ENCODE results near the gene DAP3.
"Not testable (repeated sequence)": the region's sequence is repeated elsewhere in the genome, so short reads cannot be mapped to it uniquely, and the experiment has no call there.

The DAP3 gene

DNA sequence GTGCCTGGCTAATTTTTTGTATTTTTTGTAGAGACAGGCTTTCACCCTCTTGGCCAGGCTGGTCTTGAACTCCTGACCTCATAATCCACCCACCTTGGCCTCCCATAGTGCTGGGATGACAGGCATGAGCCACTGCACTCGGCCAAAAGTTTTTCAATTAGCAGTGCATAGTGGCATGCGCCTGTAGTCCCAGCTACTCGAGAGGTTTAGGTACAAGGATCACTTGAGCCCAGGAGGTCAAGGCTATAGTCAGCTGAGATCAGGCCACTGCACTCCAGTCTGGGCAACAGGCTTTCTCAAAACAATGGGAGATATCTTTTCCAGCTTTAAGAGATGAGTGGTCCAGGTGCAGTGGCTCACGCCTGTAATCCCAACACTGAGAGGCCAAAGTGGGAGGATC is 30.8 kb downstream of the DAP3 start:
- no peak for DNase-seq

DNA sequence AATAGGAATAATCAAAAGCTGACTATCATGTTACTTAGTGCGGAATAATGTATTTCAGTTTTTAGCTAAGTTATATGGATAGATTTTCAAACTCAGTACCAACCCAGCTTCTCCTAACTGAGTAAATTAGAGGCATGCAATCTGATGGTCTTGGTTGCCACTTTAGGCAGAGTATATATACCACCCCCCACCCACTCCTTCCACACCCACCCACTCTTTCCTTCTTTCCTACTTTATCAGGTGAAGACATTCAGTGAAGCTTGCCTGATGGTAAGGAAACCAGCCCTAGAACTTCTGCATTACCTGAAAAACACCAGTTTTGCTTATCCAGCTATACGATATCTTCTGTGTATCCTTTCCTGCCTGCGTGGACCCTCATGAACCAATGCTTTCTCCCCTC is 36.3 kb downstream of the DAP3 start:
- DNase-seq, result no peak

DNA sequence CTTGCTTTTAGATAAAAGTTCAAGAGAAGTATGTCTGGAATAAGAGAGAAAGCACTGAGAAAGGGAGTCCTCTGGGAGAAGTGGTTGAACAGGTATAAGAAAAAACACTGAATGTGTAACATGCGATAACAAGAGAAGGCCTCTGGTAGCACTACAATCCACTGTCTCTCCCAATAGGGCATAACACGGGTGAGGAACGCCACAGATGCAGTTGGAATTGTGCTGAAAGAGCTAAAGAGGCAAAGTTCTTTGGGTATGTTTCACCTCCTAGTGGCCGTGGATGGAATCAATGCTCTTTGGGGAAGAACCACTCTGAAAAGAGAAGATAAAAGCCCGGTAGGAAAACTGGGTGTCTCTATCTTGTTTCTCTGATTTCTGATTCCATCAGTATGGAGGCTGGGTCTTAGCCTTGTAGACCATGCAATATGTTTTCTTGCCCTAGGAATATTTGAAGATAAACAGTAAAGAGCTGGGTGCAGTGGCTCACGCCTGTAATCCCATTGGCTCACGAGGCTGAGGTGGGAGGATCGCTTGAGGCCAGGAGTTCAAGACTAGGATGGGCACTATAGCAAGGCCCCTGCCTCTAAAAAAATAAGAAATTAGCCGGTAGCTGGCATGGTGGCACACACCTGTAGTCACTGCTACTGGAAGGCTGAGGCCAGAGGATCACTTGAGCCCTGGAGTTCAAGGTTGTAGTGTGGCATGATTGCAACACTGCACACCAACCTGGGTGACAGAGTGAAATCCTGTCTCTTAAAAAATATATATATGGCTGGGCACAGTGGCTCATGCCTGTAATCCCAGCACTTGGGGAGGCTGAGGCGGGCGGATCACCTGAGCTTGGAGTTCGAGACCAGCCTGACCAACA is 40.4 kb downstream of the DAP3 start:
- DNase-seq, result peak; percentile 49

GRCh38 chr1:155740995-155741394 is 52.1 kb downstream of the DAP3 start:
- DNase-seq, result no peak

DNA sequence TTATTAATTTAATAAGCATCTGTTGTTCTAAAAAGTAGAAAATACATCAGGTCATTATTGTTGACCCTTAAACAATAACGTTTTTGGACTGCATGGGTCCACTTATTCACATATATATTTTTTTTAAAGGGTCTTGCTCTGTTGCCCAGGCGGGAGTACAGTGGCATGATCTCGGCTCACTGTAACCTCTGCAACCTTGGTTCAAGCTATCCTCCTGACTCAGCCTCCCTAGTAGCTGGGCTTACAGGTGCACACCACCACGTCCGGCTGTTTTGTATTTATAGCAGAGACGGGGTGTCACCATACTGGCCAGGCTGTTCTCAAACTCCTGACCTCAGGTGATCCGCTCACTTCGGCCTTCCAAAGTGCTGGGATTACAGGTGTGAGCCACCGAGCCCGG is 53.0 kb downstream of the DAP3 start:
- DNase-seq, result no peak

DNA sequence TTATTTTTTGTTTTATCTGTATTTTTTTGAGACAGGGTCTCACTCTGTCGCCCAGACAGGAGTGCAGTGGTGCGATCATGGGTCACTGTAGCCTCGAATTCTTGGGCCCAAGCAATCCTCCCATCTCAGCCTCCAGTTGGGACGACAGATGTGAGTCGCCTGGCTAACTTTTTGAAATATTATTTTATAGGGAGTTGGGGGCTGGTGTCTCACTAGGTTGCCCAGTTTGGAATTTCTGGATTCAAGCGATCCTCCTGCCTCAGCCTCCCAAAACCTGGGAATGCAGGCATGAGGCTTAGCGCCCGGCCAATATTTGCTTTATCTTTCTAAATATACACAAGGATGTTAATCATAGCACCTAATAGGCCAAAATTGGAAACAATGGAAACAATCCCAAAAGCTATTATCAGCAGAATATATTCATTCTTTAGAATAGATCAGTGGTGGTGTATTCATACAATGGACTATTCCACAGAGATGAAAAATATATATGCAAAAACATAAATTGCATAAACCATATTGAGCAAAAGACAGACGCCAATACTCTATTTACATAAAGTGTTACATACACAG is 55.9 kb downstream of the DAP3 start:
- no peak for DNase-seq

GRCh38 chr1:155745284-155746228 is 56.7 kb downstream of the DAP3 start:
- DNase-seq, result peak; percentile 96

GRCh38 chr1:155747586-155747985 is 58.7 kb downstream of the DAP3 start:
- DNase-seq, result not testable (repeated sequence)

DNA sequence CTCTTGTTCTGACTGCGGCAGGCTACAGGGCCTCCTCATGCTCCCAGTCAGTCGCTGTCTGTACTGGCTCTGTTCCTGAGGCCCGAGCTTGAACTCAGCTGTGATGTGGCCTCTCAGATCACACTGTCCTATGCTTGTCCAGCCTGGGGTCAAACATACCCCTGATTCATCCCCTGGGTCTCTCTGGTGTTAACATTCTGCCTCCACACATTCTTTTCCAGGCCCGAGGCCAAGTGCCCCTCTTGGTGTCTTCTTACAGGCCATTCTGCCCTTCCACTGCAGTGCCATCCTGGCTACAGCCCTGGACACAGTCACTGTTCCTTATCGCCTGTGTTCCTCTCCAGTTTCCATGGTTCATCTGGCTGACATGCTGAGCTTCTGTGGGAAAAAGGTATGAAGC is 59.2 kb downstream of the DAP3 start:
- not testable (repeated sequence) for DNase-seq

DNA sequence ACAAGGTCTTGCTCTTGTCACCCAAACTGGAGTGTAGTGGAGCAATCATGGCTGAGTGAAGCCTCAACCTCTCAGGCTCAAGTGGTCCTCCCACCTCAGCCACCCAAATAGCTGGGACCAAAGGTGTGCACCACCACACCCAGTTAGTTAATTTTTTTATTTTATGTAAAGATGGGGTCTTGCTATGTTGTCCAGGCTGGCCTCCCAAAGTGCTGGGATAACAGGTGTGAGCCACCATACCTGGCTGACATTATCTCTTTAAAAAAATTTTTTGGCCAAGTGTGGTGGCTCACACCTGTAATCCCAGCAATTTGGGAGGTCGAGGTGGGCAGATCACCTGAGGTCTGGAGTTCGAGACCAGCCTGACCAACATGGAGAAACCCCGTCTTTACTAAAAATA is 70.1 kb downstream of the DAP3 start:
- DNase-seq, result not testable (repeated sequence)

DNA sequence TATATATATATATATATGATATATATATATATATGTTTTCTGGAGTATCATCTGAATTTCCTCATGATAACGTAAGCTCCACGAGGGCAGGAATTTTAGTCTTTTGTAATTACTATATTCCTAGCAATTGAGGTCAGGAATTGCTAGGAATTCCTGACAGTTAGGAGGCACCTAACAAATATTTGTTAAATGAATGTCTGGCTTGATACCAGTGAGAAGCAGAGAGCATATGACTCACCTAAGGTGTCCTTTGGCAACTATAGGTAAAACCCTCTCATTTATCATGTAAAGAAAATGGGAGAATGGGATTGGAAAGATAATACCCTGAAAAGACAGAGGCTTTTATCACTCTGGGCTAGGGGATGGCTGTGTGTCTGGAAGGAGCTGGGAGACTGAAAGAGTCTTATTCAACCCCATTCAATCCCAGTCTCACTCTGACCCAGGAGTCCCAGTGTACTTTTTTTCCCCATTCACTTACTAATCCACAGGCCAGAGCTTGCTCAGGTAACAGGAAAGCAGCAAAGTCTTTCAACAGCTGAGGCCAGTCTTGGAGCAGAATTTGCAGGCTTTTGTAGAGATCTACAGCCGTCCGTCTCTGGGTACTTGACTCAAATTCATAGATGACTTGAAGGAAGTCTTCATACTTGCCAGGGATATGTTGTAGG is 71.2 kb downstream of the DAP3 start:
- no peak for DNase-seq

- DNase-seq, result no peak
Observed at GRCh38 chr1:155760751-155761475, 72.0 kb downstream of the DAP3 start.

- no peak for DNase-seq
Observed at GRCh38 chr1:155761736-155762405, 73.0 kb downstream of the DAP3 start.

DNA sequence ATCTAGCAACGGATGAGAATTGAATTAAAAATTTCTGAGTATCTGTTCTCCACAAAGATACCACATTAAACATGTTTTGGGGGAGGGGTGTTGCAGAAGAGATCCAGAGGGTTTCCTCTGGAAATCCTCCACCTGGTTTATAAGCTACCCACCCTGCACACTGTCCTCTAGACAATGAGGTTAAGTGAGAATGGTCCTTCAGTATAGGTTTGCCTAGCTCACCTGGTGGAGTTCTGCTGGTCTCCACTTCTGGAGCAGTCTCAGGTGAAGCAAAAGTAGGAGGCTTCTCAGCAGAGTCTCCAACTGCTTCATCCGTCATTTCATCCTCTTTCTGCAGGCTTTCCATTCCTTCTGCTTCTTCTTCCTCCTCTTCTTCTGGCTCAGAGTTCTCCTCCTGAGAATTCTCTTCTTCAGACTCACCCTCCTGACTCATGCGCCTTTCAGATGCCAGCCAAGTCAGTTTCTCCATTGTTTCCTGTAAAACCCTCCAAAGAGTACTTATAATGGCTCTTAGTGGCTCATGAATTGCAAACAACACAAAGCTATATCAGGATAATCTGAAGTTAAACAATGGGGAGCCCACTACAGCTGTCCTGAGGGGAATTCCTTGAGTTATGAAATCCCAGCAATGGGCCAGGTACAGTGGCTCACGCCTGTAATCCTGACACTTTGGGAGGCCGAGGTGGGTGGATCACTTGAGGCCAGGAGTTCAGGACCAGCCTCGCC is 74.4 kb downstream of the DAP3 start:
- not testable (repeated sequence) for DNase-seq

GRCh38 chr1:155763989-155764388 is 75.1 kb downstream of the DAP3 start:
- peak; percentile 29 for DNase-seq

DNA sequence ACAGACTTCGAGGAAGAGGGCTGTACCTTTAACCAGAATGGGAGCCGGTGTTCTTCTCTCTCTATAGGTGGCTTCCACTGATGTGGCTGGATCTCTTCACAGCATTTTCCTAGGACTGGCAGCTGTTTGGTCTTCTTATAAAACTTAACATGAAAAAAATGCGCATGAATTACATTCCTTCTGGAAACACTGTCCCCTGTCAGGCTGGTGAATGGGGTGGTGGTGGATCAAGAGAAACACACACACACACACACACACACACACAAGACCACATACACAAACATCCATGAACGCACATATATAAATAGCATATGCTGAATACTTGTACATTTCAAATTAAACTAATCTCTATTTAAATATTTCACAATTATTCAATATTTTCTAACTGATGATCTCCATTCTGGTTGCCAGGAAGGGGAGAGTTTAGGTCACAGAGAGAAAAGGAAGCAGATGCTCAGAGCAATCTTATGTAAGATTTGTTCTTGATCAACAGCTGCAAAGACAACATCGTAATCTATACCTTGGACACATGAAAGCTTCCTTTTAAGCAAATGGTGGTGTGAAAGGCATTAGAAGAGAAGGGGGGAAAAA is 78.6 kb downstream of the DAP3 start:
- not testable (repeated sequence) for DNase-seq

- DNase-seq, result no peak
Observed at GRCh38 chr1:155769257-155769656, 80.4 kb downstream of the DAP3 start.

DNA sequence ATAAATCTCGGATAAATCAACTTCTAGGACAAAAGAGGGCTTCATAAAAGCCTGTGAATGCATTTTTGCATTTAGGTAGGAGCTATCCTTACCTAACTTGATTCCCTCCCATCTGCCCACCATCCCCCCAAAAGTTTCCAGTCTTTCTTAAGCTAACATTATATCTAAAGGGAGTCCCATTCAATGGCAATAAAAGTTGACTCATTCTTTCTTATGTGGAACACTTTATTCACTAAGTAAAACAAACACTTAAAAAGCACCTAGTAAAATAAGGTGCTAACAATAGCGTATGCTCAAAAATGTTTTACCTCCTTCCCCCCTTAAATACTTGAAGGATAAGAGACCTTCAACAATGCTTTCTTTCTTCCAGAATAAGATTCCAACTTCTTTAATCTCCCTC is 84.3 kb downstream of the DAP3 start:
- DNase-seq, result no peak

GRCh38 chr1:155776414-155776813 is 87.5 kb downstream of the DAP3 start:
- peak; percentile 30 for DNase-seq

DNA sequence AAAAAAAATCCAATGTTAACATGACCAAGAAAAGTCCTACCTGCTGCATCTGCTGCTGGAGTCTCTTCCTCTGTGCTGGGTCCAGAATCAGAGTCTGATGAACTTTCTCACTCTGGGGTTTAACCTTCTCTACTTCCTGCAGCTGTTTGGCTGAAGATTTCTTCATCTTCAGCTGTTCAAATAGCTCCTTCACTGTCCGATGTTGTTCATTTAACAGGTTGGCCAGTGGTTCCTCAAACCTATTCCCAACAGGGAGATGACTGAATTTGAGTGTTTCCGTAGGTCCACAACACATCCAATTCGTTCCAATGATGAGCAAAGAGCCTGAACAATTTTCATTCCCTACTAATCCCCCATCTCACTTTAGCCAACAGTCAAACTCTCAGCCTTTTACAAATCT is 88.7 kb downstream of the DAP3 start:
- peak; percentile 25 for DNase-seq
